ENCODE results near the gene ST7. TPM values are rescaled to one million over a fixed set of nuclear protein-coding genes. Genes with fewer than 3 reads are reported as not detected.

The ST7 gene
- total and polyA plus RNA-seq, 2 of the 8 experiments (the other 6 are each of a cell fraction or from before 2014, with no cell fraction given), result 16.3 to 18.0 TPM

DNA sequence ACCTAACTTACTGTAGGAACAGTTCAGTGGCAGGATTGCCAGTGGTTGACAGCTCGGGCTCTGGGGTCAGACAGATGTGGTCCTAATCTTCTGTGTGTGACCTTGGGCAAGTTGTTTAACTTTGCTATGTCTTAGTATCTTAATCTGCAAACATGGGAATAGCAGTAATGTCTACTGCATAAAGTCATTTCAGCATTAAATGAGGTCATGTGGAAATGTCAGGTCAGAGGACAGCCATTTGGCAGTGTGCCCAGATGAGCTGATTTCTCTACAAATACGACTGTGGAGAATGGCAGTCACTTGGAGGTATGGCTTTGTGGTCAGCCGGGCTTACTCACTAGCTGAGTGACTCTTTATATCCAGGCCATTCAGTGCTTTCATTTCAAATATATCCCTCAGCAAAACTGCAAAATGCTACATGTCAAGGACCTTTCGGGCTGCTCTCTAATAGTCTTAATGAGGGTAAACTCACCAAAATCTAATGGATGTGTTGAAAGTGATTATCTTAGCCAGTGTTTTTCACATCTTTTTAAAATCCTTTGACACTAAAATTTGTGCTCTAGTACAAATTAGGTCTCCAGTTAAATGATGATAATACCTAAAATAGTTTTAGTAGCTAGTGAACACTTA is 171.4 kb downstream of the ST7 start (continued):
- TF ChIP-seq CHD7 (IDR thresholded peaks at IDR 0.05; ENCODE audit: insufficient replicate concordance, low read length) (no peak), SIX5 (IDR thresholded peaks at IDR 0.05; ENCODE audit: low read depth, low read length) (no peak), POU5F1 (IDR thresholded peaks at IDR 0.05; ENCODE audit: low read depth, low read length) (no peak)

Measured in H1 (cell line).